ENCODE results near the gene WNT8A.
A peak's percentile ranks its signal among the peaks of the same experiment; 100 is the strongest.
"Not testable (repeated sequence)": the region's sequence is repeated elsewhere in the genome, so short reads cannot be mapped to it uniquely, and the experiment has no call there.

WNT8A gene

GRCh38 chr5:138083702-138084101 lies at the start of gene WNT8A:
Gene WNT8A, plus strand, starts transcription at chr5:138084033. Its CDS starts 95 bp downstream, at chr5:138084128.
- DNase-seq (ENCODE audit: low read depth): no peak

GRCh38 chr5:138035605-138036537 lies 48.0 kb upstream of the WNT8A start:
- DNase-seq (ENCODE audit: low read depth): peak; percentile 64

GRCh38 chr5:138037271-138037670 lies 46.6 kb upstream of the WNT8A start:
- no peak for DNase-seq (ENCODE audit: low read depth)

- no peak for DNase-seq (ENCODE audit: low read depth)
These were observed 45.8 kb upstream of the WNT8A start for GRCh38 chr5:138037907-138038633.

- no peak for DNase-seq (ENCODE audit: low read depth)
These were observed 45.0 kb upstream of the WNT8A start for GRCh38 chr5:138038826-138039225.

- DNase-seq (ENCODE audit: low read depth): not testable (repeated sequence)
These were observed 38.5 kb upstream of the WNT8A start for GRCh38 chr5:138045283-138045682.

GRCh38 chr5:138051441-138052296 lies 32.2 kb upstream of the WNT8A start:
- no peak for DNase-seq (ENCODE audit: low read depth)

- DNase-seq (ENCODE audit: low read depth): not testable (repeated sequence)
These were observed 31.1 kb upstream of the WNT8A start for GRCh38 chr5:138052718-138053117.

- DNase-seq (ENCODE audit: low read depth): no peak
These were observed 30.3 kb upstream of the WNT8A start for GRCh38 chr5:138053554-138053953.

GRCh38 chr5:138054206-138054605 lies 29.6 kb upstream of the WNT8A start:
- no peak for DNase-seq (ENCODE audit: low read depth)

GRCh38 chr5:138054847-138055558 lies 28.8 kb upstream of the WNT8A start:
- no peak for DNase-seq (ENCODE audit: low read depth)

GRCh38 chr5:138064526-138064925 lies 19.3 kb upstream of the WNT8A start:
- no peak for DNase-seq (ENCODE audit: low read depth)

GRCh38 chr5:138065102-138065501 lies 18.7 kb upstream of the WNT8A start:
- no peak for DNase-seq (ENCODE audit: low read depth)

- no peak for DNase-seq (ENCODE audit: low read depth)
These were observed 15.9 kb upstream of the WNT8A start for GRCh38 chr5:138067945-138068344.

GRCh38 chr5:138068742-138069600 lies 14.9 kb upstream of the WNT8A start:
- peak; percentile 10 for DNase-seq (ENCODE audit: low read depth)

- not testable (repeated sequence) for DNase-seq (ENCODE audit: low read depth)
These were observed 13.8 kb upstream of the WNT8A start for GRCh38 chr5:138070026-138070425.

- peak; percentile 19 for DNase-seq (ENCODE audit: low read depth)
These were observed 6.7 kb upstream of the WNT8A start for GRCh38 chr5:138077064-138077696.

GRCh38 chr5:138078006-138078643 lies 5.7 kb upstream of the WNT8A start:
- no peak for DNase-seq (ENCODE audit: low read depth)

GRCh38 chr5:138082033-138082432 lies 1.8 kb upstream of the WNT8A start:
- no peak for DNase-seq (ENCODE audit: low read depth)

Measured in HS-5 (cell line).